Measurements from ENCODE around the gene COL4A2.

The COL4A2 gene

DNA sequence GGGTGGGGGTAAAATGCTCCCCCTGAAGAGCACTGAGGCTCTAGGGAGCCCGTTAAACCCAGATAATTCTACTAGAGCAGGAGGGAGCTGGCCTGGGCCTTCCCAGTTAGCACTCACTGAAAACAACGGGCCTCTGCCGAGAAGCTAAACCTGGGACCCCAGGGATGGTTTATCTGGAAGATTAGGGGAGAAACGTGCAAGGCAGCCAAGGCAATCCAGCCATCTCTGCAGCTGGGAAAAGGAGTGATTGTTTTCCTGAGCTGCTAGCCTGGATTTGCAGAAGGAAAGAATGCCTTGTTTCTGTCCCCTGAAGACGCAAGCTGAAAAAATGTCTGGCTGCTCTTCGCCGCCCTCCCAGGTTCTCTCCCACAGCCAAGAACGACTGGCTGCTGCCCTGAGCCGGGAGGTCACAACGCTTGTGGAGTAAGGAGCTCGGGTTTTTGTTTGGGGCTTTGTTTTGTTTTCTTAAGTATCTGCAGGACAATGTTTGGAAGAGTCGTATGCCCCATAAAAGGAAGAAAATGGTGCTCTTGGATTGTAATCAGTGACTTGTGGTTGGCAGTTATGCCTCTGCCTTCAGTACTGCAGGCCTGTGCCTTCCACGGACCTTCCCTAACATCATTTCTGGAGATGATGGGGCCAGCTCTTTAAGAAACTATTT is 31.5 kb downstream of the COL4A2 start:
- Histone ChIP-seq H3K36me3 (replicated peaks; ENCODE audit: insufficient read depth, low read length) (no peaks in the 10 kb centered on the region), H3K79me2 (ENCODE audit: low read length) (no peaks in the 10 kb centered on the region), H3K27ac (ENCODE audit: low read length) (no peak overlapping the region), H3F3A (ENCODE audit: insufficient read depth, low read length) (no peaks in the 10 kb centered on the region), H3K4me3 (ENCODE audit: low read length) (no peak overlapping the region), H4K20me1 (ENCODE audit: insufficient read depth, low read length) (no peaks in the 10 kb centered on the region), H3K9me2 (replicated peaks; ENCODE audit: insufficient read depth, low read length) (no peaks in the 10 kb centered on the region), H3K4me2 (ENCODE audit: low read depth, low read length) (no peak overlapping the region), H3K9me3 (replicated peaks; ENCODE audit: insufficient read depth, low read length) (no peaks in the 10 kb centered on the region), H2AFZ (ENCODE audit: low read length) (no peak overlapping the region), H3K9ac (ENCODE audit: low read length) (no peak overlapping the region), H3K4me1 (ENCODE audit: low read length) (no peaks in the 10 kb centered on the region), H3K27me3 (replicated peaks; ENCODE audit: insufficient read depth, low read length) (no peaks in the 10 kb centered on the region)
- DNase-seq = no peak
- no peak for TF ChIP-seq EZH2phosphoT487 (IDR thresholded peaks at IDR 0.05; ENCODE audit: low read length)
- no peak for TF ChIP-seq EZH2 (optimal IDR thresholded peaks at IDR 0.05; ENCODE audit: low read depth, low read length)
- TF ChIP-seq, protein P1, sequence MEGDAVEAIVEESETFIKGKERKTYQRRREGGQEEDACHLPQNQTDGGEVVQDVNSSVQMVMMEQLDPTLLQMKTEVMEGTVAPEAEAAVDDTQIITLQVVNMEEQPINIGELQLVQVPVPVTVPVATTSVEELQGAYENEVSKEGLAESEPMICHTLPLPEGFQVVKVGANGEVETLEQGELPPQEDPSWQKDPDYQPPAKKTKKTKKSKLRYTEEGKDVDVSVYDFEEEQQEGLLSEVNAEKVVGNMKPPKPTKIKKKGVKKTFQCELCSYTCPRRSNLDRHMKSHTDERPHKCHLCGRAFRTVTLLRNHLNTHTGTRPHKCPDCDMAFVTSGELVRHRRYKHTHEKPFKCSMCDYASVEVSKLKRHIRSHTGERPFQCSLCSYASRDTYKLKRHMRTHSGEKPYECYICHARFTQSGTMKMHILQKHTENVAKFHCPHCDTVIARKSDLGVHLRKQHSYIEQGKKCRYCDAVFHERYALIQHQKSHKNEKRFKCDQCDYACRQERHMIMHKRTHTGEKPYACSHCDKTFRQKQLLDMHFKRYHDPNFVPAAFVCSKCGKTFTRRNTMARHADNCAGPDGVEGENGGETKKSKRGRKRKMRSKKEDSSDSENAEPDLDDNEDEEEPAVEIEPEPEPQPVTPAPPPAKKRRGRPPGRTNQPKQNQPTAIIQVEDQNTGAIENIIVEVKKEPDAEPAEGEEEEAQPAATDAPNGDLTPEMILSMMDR (IDR thresholded peaks at IDR 0.05; ENCODE audit: low read length) = no peak

DNA sequence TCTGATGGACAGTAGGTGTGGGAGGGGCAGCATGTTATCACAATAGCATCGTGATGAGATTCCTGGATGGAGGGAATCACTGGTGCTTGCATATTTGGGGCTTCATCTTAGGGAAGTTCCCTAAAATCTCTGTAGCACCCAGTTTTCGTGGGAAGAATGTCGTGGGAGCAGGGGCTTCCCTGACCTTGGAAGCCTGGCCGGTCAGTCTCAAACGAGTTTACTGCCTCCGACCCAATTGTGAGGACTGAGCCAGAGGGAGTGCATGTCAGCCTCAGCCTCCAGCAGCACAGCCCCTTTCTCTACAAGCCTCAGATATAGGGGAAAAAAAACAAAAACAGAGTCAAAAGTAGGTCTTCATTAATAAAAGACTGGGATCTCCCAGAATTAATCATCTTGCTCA is 32.2 kb downstream of the COL4A2 start:
- Histone ChIP-seq H3K9me2 (replicated peaks; ENCODE audit: insufficient read depth, low read length) (no peaks in the 10 kb centered on the region), H3K27me3 (replicated peaks; ENCODE audit: insufficient read depth, low read length) (no peaks in the 10 kb centered on the region), H3K4me2 (ENCODE audit: low read depth, low read length) (no peak overlapping the region), H2AFZ (ENCODE audit: low read length) (no peak overlapping the region), H4K20me1 (ENCODE audit: insufficient read depth, low read length) (no peaks in the 10 kb centered on the region), H3K79me2 (ENCODE audit: low read length) (no peaks in the 10 kb centered on the region), H3K4me3 (ENCODE audit: low read length) (no peak overlapping the region), H3K9ac (ENCODE audit: low read length) (no peak overlapping the region), H3F3A (ENCODE audit: insufficient read depth, low read length) (no peaks in the 10 kb centered on the region), H3K4me1 (ENCODE audit: low read length) (no peaks in the 10 kb centered on the region), H3K27ac (ENCODE audit: low read length) (no peak overlapping the region), H3K36me3 (replicated peaks; ENCODE audit: insufficient read depth, low read length) (no peaks in the 10 kb centered on the region), H3K9me3 (replicated peaks; ENCODE audit: insufficient read depth, low read length) (no peaks in the 10 kb centered on the region)
- TF ChIP-seq EZH2 (optimal IDR thresholded peaks at IDR 0.05; ENCODE audit: low read depth, low read length) = no peak
- TF ChIP-seq, protein P1 (IDR thresholded peaks at IDR 0.05; ENCODE audit: low read length) = no peak
- TF ChIP-seq EZH2phosphoT487 (IDR thresholded peaks at IDR 0.05; ENCODE audit: low read length) = no peak
- DNase-seq = no peak

DNA sequence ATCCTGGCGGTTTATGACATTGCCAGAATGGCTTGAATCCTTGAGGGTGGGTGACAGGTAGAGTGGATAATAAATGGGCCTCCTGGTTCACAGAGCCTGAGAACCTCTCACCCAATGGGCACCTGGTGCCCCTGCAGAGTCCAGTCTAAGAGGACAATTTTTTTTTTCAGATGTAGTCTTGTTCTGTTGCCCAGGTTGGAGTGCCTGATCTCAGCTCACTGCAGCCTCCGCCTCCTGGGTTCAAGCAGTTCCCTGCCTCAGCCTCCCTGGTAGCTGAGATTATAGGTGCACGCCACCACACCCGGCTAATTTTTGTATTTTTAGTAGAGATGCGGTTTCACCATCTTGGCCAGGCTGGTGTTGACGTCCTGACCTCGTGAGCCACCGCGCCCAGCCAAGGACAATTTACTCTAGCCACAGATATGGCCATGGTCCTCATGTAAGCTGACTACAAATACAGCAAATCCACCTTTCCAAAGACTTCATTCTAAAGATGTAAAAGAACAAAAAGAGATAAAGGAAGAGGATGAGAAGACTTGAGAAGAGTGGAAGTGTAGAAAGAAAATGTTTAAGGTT is 33.0 kb downstream of the COL4A2 start:
- no peak overlapping the region for H3K4me3 ChIP-seq (ENCODE audit: low read length)
- TF ChIP-seq EZH2 (optimal IDR thresholded peaks at IDR 0.05; ENCODE audit: low read depth, low read length) = no peak
- TF ChIP-seq, protein P1 (IDR thresholded peaks at IDR 0.05; ENCODE audit: low read length) = no peak
- no peak for TF ChIP-seq EZH2phosphoT487 (IDR thresholded peaks at IDR 0.05; ENCODE audit: low read length)
- no peak for DNase-seq
- H3F3A ChIP-seq (ENCODE audit: insufficient read depth, low read length) = no peaks in the 10 kb centered on the region
- no peaks in the 10 kb centered on the region for H3K36me3 ChIP-seq (replicated peaks; ENCODE audit: insufficient read depth, low read length)
- H3K4me2 ChIP-seq (ENCODE audit: low read depth, low read length) = no peak overlapping the region
- no peaks in the 10 kb centered on the region for H3K27me3 ChIP-seq (replicated peaks; ENCODE audit: insufficient read depth, low read length)
- no peaks in the 10 kb centered on the region for H4K20me1 ChIP-seq (ENCODE audit: insufficient read depth, low read length)
- no peak overlapping the region for H2AFZ ChIP-seq (ENCODE audit: low read length)
- H3K9ac ChIP-seq (ENCODE audit: low read length) = no peak overlapping the region
- H3K9me3 ChIP-seq (replicated peaks; ENCODE audit: insufficient read depth, low read length) = no peaks in the 10 kb centered on the region
- H3K79me2 ChIP-seq (ENCODE audit: low read length) = no peaks in the 10 kb centered on the region
- H3K9me2 ChIP-seq (replicated peaks; ENCODE audit: insufficient read depth, low read length) = no peaks in the 10 kb centered on the region
- H3K4me1 ChIP-seq (ENCODE audit: low read length) = no peaks in the 10 kb centered on the region
- no peak overlapping the region for H3K27ac ChIP-seq (ENCODE audit: low read length)

Data from MM.1S (cell line).